Epithelial cell of proximal tubule (primary cell): ENCODE measurements around the gene GRIA2. TPM values are rescaled to one million over a fixed set of nuclear protein-coding genes. Genes with fewer than 3 reads are reported as not detected.

Experiments
- DNase-seq: peaks from one replicate; pipeline ENCODE4 v3.0.0-alpha.2; 2011; ENCODE audit warnings: low read depth
- H3K4me3 ChIP-seq: 2 replicates; pipeline ENCODE4 v1.5.1; 2011; ENCODE audit warnings: low read depth, mild to moderate bottlenecking, low read length
- CTCF ChIP-seq: conservative IDR thresholded peaks from 2 replicates; pipeline ENCODE4 v1.5.1; 2012; ENCODE audit warnings: low read depth, mild to moderate bottlenecking, low read length
- total RNA-seq: library from RNA; depleted of rRNA; stranded (reverse); fragments of >200 nt; gene quantifications from 2 replicates; pipeline ENCODE4 v1.2.3, GENCODE V29; 2015

GRIA2 gene
- total RNA-seq, 1 donor from 2014 or later, result not detected

- no peak for TF ChIP-seq CTCF
- no peak for DNase-seq
- H3K4me3 ChIP-seq, result no peak overlapping the region
Observed at GRCh38 chr4:157223456-157223855, 2.9 kb downstream of the GRIA2 start.

DNA sequence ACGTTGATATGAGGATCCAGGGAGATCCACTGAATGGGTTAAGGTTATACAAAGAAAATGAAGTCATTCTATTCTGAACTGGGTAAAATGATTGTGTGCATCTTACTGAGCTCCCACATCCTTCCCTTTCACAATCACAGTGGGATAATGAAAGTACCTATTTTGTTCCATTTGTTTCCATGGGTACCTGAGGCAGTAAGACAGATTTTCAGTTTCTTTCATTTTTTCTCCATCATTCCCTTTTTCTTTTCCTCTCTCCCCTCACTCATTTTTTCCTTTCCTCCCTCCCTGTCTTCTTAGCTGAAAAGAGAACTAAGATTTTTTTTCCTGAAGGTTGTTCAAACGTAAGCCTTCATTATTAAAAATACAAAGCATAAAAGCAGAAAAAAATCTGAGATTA, 4.6 kb downstream of the GRIA2 start:
- no peak for TF ChIP-seq CTCF
- H3K4me3 ChIP-seq, result no peak overlapping the region
- no peak for DNase-seq

- no peak overlapping the region for H3K4me3 ChIP-seq
- TF ChIP-seq CTCF, result no peak
- DNase-seq, result no peak
Observed at GRCh38 chr4:157226035-157226434, 5.5 kb downstream of the GRIA2 start.

- H3K4me3 ChIP-seq, result no peak overlapping the region
- TF ChIP-seq CTCF, result no peak
- DNase-seq, result no peak
Observed at GRCh38 chr4:157226601-157227000, 6.1 kb downstream of the GRIA2 start.

DNA sequence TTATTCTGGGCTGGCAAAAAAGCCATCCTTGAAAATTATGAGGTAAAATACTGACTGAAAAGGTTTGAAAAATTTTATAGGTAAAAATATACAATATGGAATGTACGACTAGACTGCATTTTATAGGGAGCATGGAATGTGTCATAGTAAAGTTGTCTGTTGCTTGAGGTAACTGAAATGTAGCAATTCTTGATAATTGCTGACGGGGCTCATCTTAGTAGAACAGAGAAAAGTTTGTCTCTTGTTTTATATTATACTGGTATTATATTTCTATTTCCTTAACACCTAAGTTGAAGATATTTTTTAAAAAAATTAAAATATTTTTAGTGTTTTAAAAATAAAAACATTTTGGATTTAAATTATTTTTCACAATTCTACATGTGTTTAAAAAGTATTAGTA, 11.0 kb downstream of the GRIA2 start:
- no peak overlapping the region for H3K4me3 ChIP-seq
- no peak for DNase-seq
- TF ChIP-seq CTCF, result no peak

DNA sequence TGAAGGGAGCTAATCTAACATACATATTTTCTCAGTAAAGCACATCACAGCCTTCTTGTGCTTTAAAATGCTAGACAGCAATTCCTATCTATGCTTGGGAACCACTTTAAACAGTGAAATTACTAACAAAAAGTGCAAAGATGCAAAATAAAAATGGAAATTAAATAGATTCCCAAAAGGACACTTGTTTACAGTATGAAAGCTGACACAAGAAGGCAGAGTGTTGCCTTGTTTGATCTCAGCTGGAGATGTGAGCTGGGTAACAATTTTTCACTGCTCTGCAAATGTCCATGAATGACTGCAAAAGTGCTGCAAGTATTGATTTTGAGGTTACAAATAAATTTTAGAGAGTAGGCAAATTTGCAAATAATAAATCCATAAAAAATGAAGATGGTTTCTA, 22.3 kb downstream of the GRIA2 start:
- H3K4me3 ChIP-seq, result no peak overlapping the region
- DNase-seq, result no peak
- no peak for TF ChIP-seq CTCF

- no peak for TF ChIP-seq CTCF
- DNase-seq, result no peak
- no peak overlapping the region for H3K4me3 ChIP-seq
Observed at GRCh38 chr4:157244348-157244747, 23.8 kb downstream of the GRIA2 start.
